Non-pigmented ciliary epithelial cell (primary cell): ENCODE data around the gene PDE4DIP.
"Not testable (repeated sequence)": the region's sequence is repeated elsewhere in the genome, so short reads cannot be mapped to it uniquely, and the experiment has no call there.

Experiments used
- DNase-seq: peaks from one replicate; pipeline ENCODE4 v3.0.0-alpha.2; 2010; ENCODE audit warnings: low read depth

PDE4DIP gene

DNA sequence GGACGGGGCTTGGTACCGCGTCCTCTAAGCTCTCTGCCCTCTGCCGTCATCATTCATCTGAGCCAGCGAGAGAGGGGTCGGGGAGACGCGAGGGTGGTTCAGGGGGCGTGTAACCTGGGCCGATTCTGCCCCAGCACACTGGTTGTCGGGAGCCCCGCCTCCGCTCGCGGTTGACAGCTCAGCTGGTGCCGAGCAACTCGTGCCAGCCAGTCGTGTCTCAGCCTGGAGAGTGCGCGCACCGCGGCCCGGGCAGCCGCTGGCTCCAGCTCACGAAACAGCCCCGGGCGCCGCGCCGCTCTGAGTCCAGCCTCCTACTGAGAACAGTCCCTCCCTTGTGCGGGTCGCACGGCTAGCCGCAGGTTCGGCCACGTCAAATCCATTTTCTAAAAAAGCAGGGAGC, at the start of gene PDE4DIP:
Gene PDE4DIP (plus strand): TSS at position 209 of the 400 bp plus-strand sequence. CDS start 347 bp downstream, outside the sequence.
- DNase-seq, result not testable (repeated sequence)

GRCh38 chr1:148808268-148808928, 35.8 kb upstream of the PDE4DIP start:
- not testable (repeated sequence) for DNase-seq

DNA sequence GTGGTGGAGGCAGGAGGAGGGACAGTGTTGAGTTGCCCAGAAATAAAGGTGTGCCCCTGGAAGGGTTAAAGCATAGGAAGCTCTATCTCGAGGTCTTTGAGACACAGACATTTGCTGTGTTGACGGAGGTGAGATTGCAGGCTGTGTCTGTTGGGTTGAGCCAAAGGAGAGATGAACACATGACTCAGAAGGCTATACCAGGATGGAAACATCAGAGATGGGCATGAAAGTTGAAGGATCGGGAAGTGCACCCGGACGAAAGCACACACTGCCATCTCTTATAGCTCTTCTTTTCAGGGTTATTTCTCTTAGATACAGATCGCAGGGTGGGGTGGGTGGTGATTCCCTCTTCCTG, 35.3 kb upstream of the PDE4DIP start:
- not testable (repeated sequence) for DNase-seq

DNA sequence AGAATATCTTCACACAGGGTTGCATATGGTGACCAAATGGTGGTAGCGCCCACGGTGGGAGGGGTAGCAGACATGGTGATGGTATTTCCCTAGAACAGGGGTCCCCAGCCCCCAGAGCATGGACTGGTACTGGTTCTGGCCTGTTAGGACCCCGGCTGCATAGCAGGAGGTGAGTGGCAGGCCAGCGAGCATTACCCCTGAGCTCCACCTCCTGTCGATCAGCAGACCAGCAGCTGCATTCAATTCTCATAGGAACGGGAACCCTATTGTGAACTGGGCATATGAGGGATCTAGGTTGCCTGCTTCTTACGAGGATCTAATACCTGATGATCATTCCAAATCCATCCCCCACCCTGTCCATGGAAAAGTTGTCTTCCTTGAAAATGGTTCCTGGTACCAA, 22.0 kb upstream of the PDE4DIP start:
- not testable (repeated sequence) for DNase-seq

DNA sequence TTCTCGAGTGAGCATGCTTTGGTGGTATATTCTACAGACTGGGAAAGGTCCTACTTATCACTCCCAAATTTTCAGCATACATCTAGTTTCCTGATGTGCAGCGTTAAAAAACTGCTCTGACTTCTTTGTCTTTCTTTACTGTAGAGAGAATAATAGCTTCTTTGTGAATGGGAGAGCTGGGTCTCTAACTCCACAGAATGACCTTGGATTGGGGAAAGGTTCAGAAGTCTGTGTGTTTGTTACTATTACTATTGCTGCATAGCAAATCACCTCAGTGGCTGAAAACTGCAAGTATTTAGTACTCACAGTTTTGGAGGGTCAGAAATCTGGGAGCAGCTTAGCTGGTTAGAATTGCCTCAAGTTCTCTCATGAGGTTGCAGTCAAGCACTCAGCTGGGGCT, 20.4 kb upstream of the PDE4DIP start:
- DNase-seq, result not testable (repeated sequence)

DNA sequence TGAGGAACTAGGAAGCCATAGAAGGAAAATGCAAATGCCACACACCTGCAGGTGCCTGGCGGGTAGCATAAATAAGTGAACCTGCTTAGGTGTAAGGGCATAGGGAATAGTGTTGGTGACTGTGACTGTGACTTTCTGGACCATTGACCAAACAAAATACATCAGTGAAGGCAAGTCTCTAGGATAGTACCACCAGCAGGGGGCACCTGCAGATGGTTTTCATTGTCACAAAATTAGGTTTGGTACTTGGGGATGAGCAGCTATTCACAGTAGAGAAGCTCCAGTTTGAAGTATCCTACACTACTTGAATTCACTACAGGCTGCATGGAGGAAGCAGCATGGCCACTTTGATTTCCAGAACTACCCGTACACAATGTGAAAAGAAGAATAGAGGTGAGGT, 19.2 kb upstream of the PDE4DIP start:
- DNase-seq, result not testable (repeated sequence)

DNA sequence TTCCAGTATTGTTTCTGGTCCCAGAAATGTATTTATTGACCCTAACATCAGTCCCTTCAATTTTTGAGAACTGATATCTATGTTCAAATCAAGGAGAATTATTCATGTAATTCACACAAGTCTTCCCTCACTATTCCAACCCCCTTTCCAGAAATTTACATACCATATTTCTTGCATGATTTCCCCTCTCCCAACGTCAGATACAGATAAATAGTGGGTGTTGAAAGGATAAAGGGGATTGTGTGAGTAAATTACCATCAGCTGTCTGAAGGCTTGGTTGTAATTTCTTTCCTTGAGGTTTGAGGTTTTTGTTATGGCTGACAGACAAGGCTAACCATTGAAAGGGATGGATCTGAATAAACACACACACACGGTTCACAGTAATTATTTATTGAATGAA, 15.7 kb upstream of the PDE4DIP start:
- not testable (repeated sequence) for DNase-seq

DNA sequence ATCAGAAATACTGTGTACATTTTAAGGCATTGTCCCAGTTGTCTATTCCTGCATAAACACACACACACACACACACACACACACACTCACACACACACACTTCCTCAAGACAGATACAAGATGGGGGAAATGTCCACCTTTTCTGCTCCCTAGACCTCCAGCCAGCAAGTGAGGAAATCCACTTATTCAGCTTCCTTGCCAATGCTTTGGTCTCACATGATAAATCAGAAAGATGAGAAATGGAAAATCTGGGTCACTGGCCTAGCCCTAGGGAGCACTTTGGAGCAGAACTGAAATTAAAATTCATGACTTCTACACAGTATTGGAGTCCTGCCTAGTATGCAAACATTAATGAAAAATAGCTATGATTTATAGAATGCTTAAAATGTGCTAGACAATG, 15.3 kb upstream of the PDE4DIP start:
- not testable (repeated sequence) for DNase-seq

DNA sequence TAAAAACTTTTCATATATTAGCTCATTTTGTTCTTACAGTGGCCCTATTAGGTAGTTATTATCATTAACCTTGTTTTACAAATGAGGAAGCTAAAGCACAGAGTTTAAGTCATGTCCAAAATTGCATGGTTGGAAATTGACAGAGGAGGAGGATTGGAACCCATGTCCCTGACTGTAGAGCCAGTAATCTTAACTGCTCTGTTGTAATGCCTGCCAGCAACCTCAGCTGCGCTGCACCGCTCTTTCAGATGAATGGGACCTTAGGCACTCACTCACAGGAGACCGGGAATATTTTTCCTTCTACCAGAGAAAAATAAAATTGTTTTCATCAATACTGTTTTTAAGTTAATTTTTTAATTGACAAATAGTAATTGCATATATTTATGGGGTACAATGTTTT, 14.9 kb upstream of the PDE4DIP start:
- DNase-seq, result not testable (repeated sequence)

GRCh38 chr1:148841262-148841661, 3.0 kb upstream of the PDE4DIP start:
- not testable (repeated sequence) for DNase-seq

DNA sequence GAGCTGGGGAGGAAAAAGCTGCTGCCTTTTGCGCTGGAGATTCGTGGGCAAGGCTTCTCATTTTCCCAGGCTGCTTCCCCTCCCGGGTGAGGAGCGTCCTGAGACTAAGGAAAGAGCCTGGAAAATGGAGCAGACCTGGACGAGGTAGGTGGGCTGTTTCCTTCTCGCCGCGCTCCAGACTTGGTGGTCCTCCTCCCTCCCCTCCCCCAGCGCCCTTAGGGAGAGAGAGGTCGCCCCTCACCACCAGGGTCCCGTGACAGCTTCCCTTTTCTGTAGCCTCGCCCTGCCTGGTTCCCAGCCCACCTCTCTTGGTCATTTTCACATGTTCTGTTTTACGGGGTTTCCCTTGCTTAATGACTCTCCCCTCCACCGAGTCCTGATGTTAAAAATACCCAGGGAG, 423 bp downstream of the PDE4DIP start:
- DNase-seq, result not testable (repeated sequence)

GRCh38 chr1:148845068-148845467, 840 bp downstream of the PDE4DIP start:
- DNase-seq, result not testable (repeated sequence)

GRCh38 chr1:148850347-148850746, 6.1 kb downstream of the PDE4DIP start:
- DNase-seq, result not testable (repeated sequence)

DNA sequence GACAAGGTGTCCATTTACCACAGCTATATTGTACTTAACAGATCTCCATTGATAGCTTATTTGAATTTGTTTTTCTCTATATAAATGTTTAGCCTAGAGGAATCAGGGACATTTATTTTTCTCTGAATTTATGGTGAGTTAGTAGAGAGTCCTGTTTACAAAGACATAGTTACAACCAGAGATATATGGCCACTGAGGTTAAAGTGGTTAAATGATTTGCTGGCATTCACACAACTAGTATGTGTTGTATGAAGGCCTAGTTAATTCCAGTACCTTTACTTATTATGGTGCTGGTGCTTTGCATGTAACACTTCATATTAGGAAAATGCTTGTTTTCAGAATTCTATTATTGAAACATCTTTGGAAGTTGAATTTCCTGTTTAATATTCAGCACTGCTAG, 6.6 kb downstream of the PDE4DIP start:
- not testable (repeated sequence) for DNase-seq

GRCh38 chr1:148851684-148852083, 7.5 kb downstream of the PDE4DIP start:
- DNase-seq, result not testable (repeated sequence)

DNA sequence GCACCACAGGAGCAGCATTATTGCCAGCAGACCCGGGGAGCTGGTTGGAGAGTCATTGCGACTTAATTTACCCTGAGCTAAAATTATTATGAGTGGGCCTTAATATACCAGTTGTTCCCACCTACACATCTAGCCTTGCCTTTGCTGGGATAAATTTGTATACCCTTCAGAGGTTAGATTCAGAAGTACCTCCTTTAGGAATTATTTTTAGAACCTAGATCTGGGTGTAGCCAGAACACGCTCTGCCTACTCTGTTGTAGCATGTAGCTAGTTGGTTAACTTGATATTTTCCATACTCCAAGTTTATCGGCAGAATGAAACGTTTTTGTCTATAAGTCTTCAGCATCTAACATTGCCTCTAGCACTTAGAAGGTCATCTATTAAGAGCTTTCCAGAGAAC, 9.1 kb downstream of the PDE4DIP start:
- DNase-seq, result not testable (repeated sequence)

DNA sequence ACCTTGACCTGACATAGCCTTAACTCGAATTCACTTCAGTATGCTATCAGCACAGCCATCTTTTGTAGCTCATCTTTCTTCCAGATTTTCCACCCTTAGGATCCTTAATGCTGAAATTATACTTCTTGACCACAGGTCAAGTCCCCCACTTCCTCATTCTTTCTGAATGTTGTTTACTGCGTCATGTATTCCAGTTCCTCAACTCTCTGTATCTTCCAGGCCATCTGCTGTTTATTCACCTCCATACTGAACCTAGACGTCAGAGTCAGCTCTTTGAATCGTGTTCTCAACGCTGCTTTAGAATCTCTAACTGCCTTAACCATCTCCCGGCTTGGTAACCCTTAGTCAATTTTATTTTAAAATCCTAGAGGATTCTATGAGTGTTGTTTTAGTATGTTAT, 9.8 kb downstream of the PDE4DIP start:
- DNase-seq, result not testable (repeated sequence)

GRCh38 chr1:148855367-148855766, 11.1 kb downstream of the PDE4DIP start:
- DNase-seq, result not testable (repeated sequence)

DNA sequence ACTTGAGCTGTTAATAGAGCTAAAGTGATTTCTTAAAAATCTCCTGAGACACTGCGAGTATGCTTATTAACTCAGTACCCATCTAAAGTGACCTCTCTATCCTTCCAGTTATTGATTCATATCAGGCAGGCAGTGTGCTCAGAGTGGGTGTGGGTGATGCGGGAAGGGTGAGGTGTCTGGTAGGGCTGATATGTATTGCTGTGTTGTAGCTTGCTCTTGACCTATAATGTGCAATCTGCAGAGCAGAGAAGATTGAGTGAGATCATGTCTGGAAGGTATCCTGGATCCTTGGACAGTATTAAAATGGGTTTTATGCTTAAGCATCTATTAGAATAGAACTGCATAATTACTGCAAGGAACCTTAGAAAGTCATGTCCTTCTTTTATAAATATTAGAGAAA, 15.8 kb downstream of the PDE4DIP start:
- not testable (repeated sequence) for DNase-seq

GRCh38 chr1:148860579-148861259, 16.5 kb downstream of the PDE4DIP start:
- DNase-seq, result not testable (repeated sequence)

DNA sequence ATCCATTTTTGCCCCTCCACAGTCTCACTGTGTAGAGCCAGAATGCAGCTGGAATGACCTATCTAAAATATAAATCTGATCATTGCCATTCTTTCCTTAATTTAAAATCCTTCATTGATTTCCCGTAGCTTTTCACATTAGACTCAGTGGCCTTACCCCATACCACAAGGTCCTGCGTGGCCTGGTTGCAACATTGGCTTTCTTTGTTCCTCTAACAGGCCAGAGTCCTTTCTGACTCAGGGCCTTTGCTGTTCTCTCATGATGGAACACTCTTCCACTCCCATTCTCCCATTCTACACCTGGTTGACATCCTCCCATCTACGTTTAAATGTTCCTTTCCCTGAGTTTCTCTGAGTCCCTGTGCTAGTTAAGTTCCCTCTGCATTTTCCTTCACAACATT, 18.4 kb downstream of the PDE4DIP start:
- not testable (repeated sequence) for DNase-seq

DNA sequence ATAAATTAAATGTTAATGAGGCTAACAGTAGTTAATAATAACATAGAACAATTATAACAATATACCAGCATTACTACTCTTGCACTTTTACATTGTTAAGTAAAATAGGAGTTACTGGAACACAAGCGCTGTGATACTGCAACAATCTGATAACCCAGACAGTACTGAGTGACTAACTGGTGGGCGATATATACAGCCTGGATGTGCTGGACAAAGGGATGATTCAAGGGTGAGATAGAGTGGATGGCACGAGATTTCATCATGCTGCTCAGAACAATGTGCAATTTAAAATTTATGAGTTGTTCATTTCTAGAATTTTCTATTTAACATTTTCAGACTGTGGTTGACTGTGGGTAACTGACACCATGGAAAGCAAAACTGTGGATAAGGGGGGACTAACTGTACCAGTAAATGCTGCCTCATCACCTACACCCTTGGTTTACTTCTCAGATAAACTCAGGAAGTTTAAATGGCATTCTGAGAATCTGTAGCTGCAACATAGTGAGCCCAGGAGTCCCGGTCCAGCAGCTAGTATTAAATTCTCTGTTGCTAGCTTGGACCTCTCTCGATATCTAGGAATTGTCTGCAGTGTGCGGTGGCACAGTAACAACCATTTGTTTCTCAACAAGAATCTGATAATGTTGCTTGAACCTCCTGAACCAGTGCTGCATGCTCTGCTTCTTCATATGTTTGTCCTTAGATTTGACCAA, 24.9 kb downstream of the PDE4DIP start:
- DNase-seq, result not testable (repeated sequence)

DNA sequence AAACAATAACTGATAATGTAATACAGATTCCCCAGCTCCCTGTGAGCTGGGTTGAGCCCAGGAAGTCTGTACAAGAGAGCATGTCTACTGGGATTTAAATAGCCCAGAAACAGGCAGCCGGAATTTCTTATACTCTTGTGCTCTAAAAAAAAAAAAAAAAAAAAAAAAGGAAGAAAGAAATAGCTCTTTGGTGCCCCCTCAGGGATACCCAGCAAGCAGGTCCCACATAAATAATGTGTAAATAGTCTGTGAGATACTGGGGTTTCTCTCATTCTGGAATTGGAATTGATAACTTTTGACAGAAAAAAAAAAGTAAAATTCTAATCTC, 25.4 kb downstream of the PDE4DIP start:
- not testable (repeated sequence) for DNase-seq
